GM20000 (cell line): ENCODE results near the gene KCNQ1OT1.

ENCODE experiments used
- DNase-seq: peaks from one replicate; pipeline ENCODE4 v3.0.0; 2012; ENCODE audit warnings: low spot score
- CTCF ChIP-seq: IDR thresholded peaks from 2 replicates; pipeline ENCODE4 v1.5.1; 2012; ENCODE audit warnings: mild to moderate bottlenecking, control low read depth; ENCODE audit errors: extremely low read depth, missing control alignments

The KCNQ1OT1 gene

GRCh38 chr11:2729841-2730240 lies 30.0 kb upstream of the KCNQ1OT1 start:
- DNase-seq, result no peak
- no peak for TF ChIP-seq CTCF

- TF ChIP-seq CTCF, result no peak
- no peak for DNase-seq
These were observed 29.0 kb upstream of the KCNQ1OT1 start for GRCh38 chr11:2728663-2729332.

GRCh38 chr11:2728128-2728662 lies 28.4 kb upstream of the KCNQ1OT1 start:
- DNase-seq, result no peak
- no peak for TF ChIP-seq CTCF

- DNase-seq, result no peak
- TF ChIP-seq CTCF, result no peak
These were observed 27.2 kb upstream of the KCNQ1OT1 start for GRCh38 chr11:2726964-2727363.

- no peak for DNase-seq
These were observed 25.8 kb upstream of the KCNQ1OT1 start for GRCh38 chr11:2725368-2726300.

GRCh38 chr11:2724653-2725367 lies 25.0 kb upstream of the KCNQ1OT1 start:
- no peak for DNase-seq
- TF ChIP-seq CTCF, result no peak

More at GRCh38 chr11:2725368-2726300, 25.8 kb upstream of the KCNQ1OT1 start:
- no peak for TF ChIP-seq CTCF
